Fibroblast of villous mesenchyme (primary cell): ENCODE data around the gene RPS6KA2. TPM values are rescaled to one million over a fixed set of nuclear protein-coding genes. Genes with fewer than 3 reads are reported as not detected.
"Not testable (repeated sequence)": the region's sequence is repeated elsewhere in the genome, so short reads cannot be mapped to it uniquely, and the experiment has no call there.

ENCODE experiments used
- DNase-seq: peaks from one replicate; pipeline ENCODE4 v3.0.0-alpha.2; 2010; ENCODE audit warnings: low read depth
- H3K4me3 ChIP-seq: 2 replicates; pipeline ENCODE4 v1.5.1; 2011; ENCODE audit warnings: low read depth, mild to moderate bottlenecking, low read length
- CTCF ChIP-seq: IDR thresholded peaks from 2 replicates; pipeline ENCODE4 v1.5.1; 2012; ENCODE audit warnings: low read depth, mild to moderate bottlenecking, low read length; ENCODE audit not compliant: insufficient read depth
- small RNA-seq: library from RNA; depleted of rRNA; stranded (forward); fragments of <200 nt; gene quantifications from one replicate; pipeline ENCODE3, GENCODE V24; 2012
- total RNA-seq: library from RNA; depleted of rRNA; stranded (reverse); fragments of >200 nt; gene quantifications from 2 replicates; pipeline ENCODE4 v1.2.3, GENCODE V29; 2012

RPS6KA2 gene
- total RNA-seq, 1 donor, result 15.5 TPM

GRCh38 chr6:166364456-166364855 lies 262.6 kb downstream of the RPS6KA2 start:
- DNase-seq, result no peak
- no peak for TF ChIP-seq CTCF
- no peak overlapping the region for H3K4me3 ChIP-seq

DNA sequence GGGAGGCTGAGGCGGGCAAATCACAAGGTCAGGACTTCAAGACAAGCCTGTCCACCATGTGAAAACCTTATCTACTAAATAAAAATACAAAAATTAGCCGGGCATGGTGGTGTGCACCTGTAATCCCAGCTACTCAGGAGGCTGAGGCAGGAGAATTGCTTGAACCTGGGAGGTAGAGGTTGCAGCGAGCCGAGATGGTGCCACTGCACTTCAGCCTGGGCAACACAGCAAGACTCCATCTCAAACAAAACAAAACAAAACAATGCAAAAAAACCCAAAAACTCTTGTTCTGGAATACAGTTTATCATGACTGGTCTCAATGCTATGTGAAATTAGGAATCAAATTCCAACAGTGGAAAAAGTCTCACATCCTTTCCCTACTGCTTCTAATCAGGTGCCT lies 264.6 kb downstream of the RPS6KA2 start:
- H3K4me3 ChIP-seq, DNase-seq: not testable (repeated sequence)

DNA sequence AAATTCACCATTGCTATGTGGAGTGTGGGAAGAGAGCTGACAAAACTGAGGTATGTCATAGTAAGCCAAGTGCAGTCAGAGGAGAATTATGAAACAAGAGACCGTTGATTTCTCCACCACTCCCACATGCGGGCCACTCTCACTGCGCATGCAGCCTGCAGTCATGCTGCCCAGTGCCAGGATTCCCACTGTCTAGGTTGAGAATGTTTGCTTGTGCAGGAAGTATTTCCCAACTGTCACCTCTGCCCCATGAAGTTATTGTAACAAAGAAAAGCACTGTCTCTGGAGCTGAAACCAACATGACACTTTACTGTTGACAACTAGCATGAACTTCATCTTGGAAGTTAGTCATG lies 266.0 kb downstream of the RPS6KA2 start:
- no peak overlapping the region for H3K4me3 ChIP-seq
- TF ChIP-seq CTCF, result no peak
- DNase-seq, result peak; percentile 67

GRCh38 chr6:166360243-166361076 lies 266.6 kb downstream of the RPS6KA2 start:
- no peak overlapping the region for H3K4me3 ChIP-seq
- no peak for TF ChIP-seq CTCF
- DNase-seq, result peak; percentile 46

Small RNA genes lying within 50 kb of the gene (small RNA-seq; reads per million reads assigned to genes)
- not detected for gene MIR1913

Other genes starting within 250 kb of the RPS6KA2 start
- 15.1 and 22.0 TPM in 2 replicates for gene MPC1, start 244.3 kb downstream of the RPS6KA2 start, total RNA-seq
- gene RAMACL, start 40.6 kb downstream of the RPS6KA2 start, total RNA-seq, result 0.43 and 0.97 TPM in 2 replicates